Forelimb muscle (tissue), 1 donor: ENCODE results near the gene SKAP1. TPM values are rescaled to one million over a fixed set of nuclear protein-coding genes. Genes with fewer than 3 reads are reported as not detected.
"Not testable (repeated sequence)": the region's sequence is repeated elsewhere in the genome, so short reads cannot be mapped to it uniquely, and the experiment has no call there.

ENCODE experiments used
- DNase-seq: peaks from one replicate; pipeline ENCODE4 v3.0.0-alpha.2; 2013; ENCODE audit warnings: low read depth
- polyA plus RNA-seq: library from polyadenylated mRNA; unstranded; fragments of 120-200 nt; gene quantifications from one replicate; pipeline ENCODE4 v1.2.1, GENCODE V29; 2013; ENCODE audit not compliant: insufficient read length

The SKAP1 gene
- polyA plus RNA-seq, 1 donor, result 0.30 TPM

DNA sequence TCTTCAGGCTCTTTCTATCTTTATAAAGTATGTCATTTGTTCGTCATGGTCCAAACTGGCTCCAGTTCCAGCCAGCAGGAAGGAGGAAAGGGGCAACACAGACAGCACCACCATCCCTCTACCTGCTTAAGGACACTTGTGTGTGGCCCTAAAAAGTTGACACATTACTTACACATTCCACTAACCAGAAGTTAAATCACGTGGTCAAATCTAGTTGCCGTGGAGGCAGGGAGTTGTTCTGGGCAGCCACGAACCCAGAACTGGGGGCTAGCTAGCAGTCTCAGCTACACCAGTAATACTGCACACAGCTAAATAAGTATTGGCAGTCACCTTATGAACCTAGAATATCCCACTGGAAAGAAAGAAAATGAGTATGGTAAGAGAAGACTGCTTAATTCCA lies 218.2 kb downstream of the SKAP1 start:
- DNase-seq, result no peak

GRCh38 chr17:48211011-48211410 lies 219.0 kb downstream of the SKAP1 start:
- DNase-seq, result no peak

DNA sequence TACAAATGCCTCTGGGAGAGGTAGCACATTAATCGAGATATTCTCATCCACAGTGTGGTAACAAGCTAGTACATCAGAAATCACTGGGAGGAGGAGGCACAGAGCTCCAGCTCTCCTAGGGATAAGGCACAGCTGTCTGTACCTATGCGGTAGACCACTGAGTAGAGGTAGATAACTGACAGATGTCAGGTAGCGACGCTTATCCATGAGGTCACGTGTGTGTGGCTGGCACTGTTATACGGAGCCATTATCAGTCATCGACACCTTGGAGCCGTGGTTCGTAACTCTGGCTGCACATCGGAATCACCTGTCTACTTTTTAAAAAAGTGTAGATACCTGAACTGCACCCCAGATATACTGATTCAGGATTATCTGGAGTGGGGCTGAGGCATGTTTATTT lies 220.0 kb downstream of the SKAP1 start:
- no peak for DNase-seq

DNA sequence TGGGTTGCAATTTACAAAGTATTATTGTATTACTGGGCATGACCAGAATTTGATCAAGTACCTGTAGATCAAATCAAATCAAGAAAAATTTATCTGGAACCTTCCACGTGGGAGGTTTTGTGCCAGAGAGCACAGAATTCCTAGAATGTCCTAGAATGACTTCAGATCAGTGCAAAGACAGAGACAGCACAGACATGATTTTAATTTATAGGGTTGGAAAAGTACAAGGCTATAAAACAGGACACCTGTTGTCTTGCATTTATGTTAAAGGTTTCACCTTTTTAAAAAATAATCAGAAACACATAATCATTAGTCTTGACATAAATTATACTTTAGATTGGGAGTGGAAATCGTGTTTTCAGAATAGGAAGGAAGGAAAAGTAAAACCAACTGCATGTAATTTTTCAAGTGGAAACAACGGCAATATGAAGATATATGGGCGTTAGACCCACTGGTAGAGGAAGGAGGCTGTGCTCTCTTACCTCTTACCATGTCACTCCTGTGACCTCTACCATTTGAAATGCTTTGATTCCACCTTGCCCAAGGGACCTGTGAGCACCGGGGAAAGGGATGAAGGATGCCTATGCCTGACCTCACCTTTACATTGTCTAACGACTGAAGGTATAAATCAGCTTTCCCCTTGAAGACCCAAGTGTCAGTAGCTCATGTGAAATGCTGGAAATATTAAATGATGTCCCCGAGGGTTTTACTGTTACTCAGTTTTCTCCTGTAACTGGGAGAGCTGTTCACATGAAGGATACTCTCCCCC lies 222.1 kb downstream of the SKAP1 start:
- DNase-seq, result no peak

- not testable (repeated sequence) for DNase-seq
Observed at GRCh38 chr17:48207036-48207435, 223.0 kb downstream of the SKAP1 start.

GRCh38 chr17:48202959-48203358 lies 227.1 kb downstream of the SKAP1 start:
- no peak for DNase-seq

DNA sequence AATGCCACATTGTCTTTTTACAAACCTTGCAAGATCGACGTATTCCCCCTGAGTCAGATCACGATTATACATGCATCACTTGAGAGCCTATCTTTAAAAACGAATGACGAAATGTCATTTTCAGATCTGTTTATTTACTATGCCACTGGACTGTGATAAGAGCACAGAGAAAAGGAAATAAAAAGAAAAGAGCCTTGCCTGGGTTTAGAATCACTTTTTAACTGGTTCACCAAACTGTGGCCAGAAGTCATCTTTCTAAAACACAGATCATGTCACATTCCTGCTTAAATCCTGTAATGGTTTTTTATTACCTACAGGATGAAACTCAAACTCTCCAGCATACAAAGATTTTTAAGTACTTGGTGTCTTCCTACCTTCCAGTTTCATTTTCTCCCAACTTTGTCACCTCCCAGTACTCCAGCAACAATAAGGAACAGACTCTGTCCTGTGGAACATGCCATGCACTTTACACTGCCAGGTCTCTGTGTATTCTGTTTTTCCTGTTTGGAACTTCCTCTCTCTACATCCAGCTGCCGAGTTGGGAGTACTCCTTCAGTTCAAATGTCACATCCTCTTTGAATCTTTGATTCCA lies 231.0 kb downstream of the SKAP1 start:
- DNase-seq, result no peak

- DNase-seq, result no peak
Observed at GRCh38 chr17:48195910-48196309, 234.1 kb downstream of the SKAP1 start.

DNA sequence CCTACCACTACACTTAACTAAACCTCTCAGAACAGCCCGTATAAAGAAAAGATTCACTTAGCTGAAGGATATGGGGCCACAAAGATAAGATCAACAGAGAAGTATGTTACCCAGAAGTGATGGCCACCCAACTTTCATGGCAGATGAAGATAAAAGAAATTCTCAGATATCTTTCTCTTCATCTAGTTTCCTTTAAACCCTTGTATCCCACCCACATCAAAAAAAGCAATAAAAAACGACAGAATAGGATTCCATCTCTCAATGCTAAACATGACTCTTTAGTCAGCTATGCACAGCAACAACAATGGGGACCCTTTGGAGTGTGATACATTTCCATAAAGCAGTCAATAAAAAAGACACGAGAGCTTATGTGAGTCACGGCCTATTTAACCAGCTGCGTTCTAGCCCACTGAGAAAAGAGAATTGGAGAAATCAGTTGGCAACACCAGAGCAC lies 235.9 kb downstream of the SKAP1 start:
- DNase-seq, result no peak

DNA sequence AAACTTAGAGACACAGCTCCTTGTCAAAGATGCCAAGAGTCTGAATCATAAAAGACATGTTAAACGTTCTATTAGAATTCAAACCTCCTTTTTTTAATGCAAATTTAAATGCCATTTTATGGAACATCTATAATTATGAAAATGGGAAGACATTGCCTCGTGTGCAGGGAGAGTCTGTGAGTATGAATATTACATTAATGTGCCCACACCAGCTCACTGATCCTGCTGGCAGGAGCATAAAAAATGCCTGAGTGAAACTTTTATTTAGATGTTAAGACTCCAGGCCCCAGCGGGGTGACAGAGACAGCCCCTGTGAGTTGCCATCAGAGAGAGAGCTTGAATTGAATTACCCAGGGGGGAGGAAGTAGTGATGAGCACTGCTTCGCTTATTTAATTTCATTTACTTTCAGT lies 237.7 kb downstream of the SKAP1 start:
- no peak for DNase-seq

- DNase-seq, result no peak
Observed at GRCh38 chr17:48191362-48191761, 238.7 kb downstream of the SKAP1 start.

DNA sequence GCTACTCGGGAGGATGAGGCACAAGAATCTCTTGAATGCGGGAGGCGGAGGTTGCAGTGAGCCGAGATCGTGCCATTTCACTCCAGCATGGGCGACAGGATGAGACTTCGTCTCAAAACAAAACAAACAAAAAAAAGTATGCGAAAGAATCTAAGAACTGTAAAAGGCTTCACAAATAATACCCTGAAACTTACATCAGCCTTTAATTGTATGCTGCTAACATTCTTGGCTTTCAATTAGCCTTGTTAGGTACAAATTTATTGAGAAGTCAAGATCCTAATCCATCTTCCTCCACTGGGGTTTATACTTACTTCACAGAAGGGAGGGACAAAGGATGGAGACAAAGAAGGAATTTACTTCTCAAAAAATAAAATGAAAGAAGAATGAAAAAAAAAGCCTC lies 239.1 kb downstream of the SKAP1 start:
- no peak for DNase-seq

- DNase-seq, result no peak
Observed at GRCh38 chr17:48187872-48188608, 242.0 kb downstream of the SKAP1 start.

GRCh38 chr17:48186317-48186716 lies 243.7 kb downstream of the SKAP1 start:
- not testable (repeated sequence) for DNase-seq

DNA sequence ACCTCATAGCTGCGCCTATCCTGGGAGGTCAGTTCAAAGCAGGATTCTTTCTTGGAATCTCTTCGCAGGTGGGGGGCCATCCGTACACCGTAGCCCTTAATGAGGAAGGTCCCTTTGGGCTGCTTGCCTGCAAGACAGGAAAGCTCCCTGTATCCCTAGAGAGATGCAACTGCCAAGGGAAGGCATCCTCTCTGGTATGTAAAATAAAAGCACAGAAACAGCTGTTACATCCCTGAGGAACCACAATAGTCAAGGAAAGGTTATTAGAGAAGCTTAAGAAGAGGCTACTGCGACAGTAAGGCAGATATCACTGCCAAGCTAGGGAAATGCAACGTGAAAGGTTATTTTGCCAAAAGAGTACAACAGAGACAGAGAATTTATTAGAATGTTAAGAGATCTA lies 245.3 kb downstream of the SKAP1 start:
- DNase-seq, result no peak

DNA sequence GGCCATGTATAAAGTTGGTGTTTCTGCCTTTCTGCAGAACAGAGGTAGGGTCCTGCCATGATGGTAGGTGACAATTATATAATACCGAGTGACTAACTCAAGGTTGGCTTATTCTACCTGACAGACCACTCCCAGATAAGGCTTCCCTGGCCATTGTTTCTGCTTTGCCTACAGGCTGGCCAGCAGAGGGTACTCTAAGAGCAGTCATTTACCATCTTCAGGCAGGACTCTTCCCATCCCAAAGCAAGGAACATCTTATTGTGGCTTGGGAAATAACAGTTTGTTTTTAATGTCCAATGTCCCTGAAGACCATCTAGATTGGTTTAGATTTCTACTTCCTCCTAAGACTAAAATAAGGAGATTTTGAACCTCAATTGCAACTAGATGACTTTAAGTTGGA lies 248.4 kb downstream of the SKAP1 start:
- DNase-seq, result no peak

- DNase-seq, result no peak
Observed at GRCh38 chr17:48180842-48181629, 249.0 kb downstream of the SKAP1 start.

DNA sequence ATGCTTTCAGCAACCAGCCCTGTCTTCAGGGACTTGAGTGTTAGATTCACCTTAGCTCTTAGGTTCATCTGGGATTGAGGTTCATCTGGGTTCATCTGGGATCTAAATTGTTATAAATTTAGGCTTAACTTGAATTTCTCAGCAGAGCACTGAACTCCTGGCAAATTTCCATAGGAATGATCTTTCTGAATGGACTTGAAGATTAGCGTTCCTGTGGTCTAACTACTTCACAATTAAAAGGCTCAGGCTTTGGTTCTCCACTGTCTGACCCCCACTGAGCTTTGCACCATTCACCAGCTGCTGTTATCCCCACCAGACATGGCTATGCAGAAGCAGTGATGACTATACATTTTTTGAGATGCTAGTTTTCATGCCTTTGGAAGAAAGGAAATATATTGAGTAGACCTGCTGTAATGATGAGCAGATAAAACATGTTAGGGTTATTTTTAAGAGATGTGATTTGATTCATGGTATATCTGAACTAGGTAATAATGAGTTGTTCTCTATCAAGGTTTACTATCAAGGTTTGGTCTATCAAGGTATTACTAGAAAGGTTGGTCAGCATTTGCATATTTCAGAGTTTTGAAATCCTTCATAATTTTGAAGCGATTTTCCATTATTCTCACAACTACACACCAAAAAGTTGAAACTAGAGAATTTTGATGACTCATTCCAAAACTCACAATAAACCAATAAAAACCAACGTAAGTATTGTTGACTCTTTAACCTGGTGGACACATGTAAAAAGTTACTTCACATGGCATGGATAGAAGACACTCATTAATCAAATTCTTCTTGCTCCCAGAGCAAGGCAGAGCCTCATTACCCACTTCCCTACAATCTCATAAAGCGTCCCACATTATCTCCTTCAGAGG lies 250.7 kb downstream of the SKAP1 start:
- no peak for DNase-seq

DNA sequence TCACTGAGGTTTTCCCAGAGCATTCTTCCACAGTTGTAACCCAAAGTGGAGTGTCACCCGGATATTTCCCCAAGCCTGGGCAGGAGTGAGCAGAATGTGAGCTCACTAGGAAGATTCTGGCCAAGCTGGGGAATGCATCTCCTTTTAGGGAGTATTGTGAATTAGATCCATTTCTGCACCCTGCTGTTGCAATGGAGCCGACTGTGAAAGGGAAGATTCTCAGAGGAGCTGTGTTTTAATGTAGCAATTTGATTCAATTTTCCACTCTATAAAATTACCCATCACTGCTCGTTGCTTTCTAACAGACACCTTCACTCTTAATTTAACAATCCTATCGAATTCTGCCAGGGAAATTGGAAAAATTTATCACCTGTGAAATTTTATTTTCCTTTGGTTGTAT lies 251.7 kb downstream of the SKAP1 start:
- no peak for DNase-seq

DNA sequence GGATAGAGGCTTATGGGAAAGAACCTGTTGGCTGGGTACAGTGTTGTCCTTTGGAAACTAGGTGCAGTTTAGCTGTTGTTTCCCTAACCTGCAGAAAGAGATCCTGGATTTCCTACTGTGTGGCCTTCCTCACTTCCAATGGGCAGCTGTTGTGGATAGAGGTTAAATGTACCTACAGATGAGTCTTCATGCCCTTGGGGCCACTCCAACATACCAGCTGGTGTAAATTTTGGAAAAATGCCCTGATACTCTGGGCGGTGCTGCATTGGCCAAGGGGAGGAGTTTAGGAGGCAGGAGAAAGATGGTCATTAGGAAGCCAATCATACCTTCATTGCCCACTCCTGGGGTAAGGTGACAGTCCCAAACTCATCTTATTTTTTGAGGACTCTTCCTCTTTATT lies 252.2 kb downstream of the SKAP1 start:
- DNase-seq, result no peak

DNA sequence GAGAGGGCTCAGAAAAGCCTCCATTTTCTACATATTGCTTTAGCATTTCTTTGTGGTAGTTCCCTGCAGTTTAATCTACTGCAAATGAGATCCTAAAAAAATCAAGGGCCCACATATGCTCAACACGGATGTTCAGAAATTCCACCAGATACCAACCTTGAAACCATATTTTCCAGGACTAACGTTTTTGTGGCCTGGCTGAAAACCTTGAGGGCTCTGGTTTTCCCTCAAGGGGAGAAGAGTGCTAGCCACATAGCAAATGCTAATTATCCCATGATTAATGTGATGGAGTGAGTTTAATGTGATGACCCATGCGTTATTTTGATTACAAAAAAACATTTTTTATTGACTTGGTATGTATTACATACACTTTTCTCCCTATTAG lies 253.6 kb downstream of the SKAP1 start:
- DNase-seq, result no peak
